ENCODE results near the gene GAGE12C.
"Not testable (repeated sequence)": the region's sequence is repeated elsewhere in the genome, so short reads cannot be mapped to it uniquely, and the experiment has no call there.

GRCh38 chrX:49560542-49560941, 28.6 kb downstream of the GAGE12C start, which contains the start of gene GAGE12F:
- TF ChIP-seq, protein P1, sequence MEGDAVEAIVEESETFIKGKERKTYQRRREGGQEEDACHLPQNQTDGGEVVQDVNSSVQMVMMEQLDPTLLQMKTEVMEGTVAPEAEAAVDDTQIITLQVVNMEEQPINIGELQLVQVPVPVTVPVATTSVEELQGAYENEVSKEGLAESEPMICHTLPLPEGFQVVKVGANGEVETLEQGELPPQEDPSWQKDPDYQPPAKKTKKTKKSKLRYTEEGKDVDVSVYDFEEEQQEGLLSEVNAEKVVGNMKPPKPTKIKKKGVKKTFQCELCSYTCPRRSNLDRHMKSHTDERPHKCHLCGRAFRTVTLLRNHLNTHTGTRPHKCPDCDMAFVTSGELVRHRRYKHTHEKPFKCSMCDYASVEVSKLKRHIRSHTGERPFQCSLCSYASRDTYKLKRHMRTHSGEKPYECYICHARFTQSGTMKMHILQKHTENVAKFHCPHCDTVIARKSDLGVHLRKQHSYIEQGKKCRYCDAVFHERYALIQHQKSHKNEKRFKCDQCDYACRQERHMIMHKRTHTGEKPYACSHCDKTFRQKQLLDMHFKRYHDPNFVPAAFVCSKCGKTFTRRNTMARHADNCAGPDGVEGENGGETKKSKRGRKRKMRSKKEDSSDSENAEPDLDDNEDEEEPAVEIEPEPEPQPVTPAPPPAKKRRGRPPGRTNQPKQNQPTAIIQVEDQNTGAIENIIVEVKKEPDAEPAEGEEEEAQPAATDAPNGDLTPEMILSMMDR (IDR thresholded peaks at IDR 0.05), result not testable (repeated sequence)
- not testable (repeated sequence) for TF ChIP-seq POLR2AphosphoS5 (IDR thresholded peaks at IDR 0.05)

Data from prostate gland (tissue), 2 donors.